NCI-H187 treated with DMSO at 0.1 percent for 48 hours (cell line): Measurements from ENCODE around the gene CEP85.

Experiments
- DNase-seq: peaks from one replicate; lab custom pipeline; 2025; lab: John Stamatoyannopoulos, UW

The CEP85 gene

DNA sequence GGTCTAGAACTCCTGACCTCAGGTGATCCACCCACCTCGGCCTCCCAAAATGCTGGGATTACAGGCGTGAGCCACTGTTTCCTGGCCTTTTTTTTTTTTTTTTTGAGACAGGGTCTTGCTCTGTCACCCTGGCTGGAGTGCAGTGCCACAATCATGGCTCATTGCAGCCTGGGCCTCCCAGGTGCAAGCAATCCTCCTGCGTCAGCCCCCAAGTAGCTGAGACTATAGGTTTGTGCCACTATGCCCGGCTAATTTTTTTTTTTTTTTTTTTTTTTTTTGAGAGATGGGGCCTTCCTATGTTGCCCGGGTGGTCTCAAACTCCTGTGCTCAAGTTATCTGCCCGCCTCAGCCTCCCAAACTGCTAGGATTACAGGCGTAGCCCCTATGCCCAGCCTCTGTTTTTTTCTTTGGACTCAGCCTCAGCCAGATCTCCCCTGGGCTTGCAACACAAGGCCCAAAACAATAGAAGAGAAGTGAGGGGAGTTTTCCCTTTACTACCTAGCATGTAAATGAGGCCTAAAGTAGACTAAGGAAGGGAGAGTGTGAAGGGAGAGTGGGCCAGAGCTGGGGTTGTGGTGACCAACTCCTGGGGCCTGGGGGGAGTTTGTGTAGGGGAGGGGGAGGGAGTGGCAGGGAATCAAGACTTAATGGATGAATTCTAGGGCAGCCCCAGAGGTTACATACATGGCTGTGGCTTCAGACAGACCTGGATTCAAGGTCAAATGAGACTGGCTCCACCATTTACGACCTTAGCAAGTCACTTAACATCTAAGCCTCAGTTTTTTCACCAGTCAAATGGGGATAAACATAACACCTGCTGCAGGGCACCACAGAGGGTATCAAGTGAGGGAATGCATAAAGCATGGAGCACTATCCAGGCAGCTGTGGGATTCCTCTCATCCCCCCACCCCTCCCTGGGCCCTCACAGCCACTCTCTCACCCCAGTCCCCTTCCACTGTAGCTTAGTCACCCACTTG lies 82.2 kb downstream of the CEP85 start:
- DNase-seq, result no peak

- no peak for DNase-seq
These were observed 83.1 kb downstream of the CEP85 start for GRCh38 chr1:26317146-26317545.

GRCh38 chr1:26317612-26318337 lies 83.8 kb downstream of the CEP85 start, which contains the start of gene CD52:
TSS of gene CD52 (plus strand) at chr1:26317958. CDS start at chr1:26318018, 60 bp downstream.
- DNase-seq, result no peak

GRCh38 chr1:26318338-26319064 lies 84.5 kb downstream of the CEP85 start:
- no peak for DNase-seq

DNA sequence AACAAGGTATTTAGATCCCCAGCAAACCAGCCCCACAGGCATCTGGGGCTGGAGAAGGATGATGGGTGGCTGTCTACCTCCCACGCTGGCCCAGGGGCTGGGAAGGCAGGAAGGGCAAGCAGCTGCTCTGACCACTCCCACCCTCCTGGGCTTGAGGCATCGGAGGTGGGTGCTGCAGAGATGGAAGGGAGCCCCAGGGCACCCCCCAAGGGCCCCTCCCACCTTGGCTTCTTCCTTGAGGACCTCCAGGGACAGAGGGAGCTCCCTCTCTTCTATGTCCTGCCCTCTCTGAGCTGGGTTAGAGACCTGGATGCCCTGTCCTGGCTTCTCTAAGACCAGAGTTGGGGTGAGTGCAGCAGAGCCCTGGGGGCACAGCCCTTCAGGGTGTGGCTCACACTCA lies 86.9 kb downstream of the CEP85 start:
- no peak for DNase-seq

GRCh38 chr1:26321315-26322041 lies 87.5 kb downstream of the CEP85 start:
- DNase-seq, result no peak

GRCh38 chr1:26322042-26322331 lies 88.0 kb downstream of the CEP85 start:
- DNase-seq, result no peak

- DNase-seq, result no peak
These were observed 89.4 kb downstream of the CEP85 start for GRCh38 chr1:26323382-26323781.

- no peak for DNase-seq
These were observed 90.5 kb downstream of the CEP85 start for GRCh38 chr1:26324550-26324949.

- DNase-seq, result no peak
These were observed 94.0 kb downstream of the CEP85 start for GRCh38 chr1:26327956-26328362.
